RKO (cell line): ENCODE results near the gene RPL22.

Experiments
- DNase-seq: peaks from one replicate; pipeline ENCODE4 v3.0.0-alpha.2; 2016; ENCODE audit warnings: low spot score

The RPL22 gene

GRCh38 chr1:6200188-6200809, 904 bp upstream of the RPL22 start:
- DNase-seq = no peak

- no peak for DNase-seq
These were observed 623 bp downstream of the RPL22 start for GRCh38 chr1:6198646-6199297.

- DNase-seq = peak; percentile 68
These were observed 1.5 kb downstream of the RPL22 start for GRCh38 chr1:6197746-6198427.

GRCh38 chr1:6191968-6192367, 7.4 kb downstream of the RPL22 start:
- no peak for DNase-seq

- DNase-seq = no peak
These were observed 10.9 kb downstream of the RPL22 start for GRCh38 chr1:6188466-6188865.

- peak; percentile 44 for DNase-seq
These were observed 13.6 kb downstream of the RPL22 start for GRCh38 chr1:6185635-6186382.

- no peak for DNase-seq
These were observed 14.2 kb downstream of the RPL22 start for GRCh38 chr1:6185151-6185550.

GRCh38 chr1:6184083-6184783, 15.2 kb downstream of the RPL22 start:
- DNase-seq = no peak

- no peak for DNase-seq
These were observed 15.8 kb downstream of the RPL22 start for GRCh38 chr1:6183520-6183989.

GRCh38 chr1:6181347-6181770, 18.0 kb downstream of the RPL22 start:
- no peak for DNase-seq

GRCh38 chr1:6180707-6181311, 18.6 kb downstream of the RPL22 start:
- DNase-seq = no peak

- DNase-seq = no peak
These were observed 19.1 kb downstream of the RPL22 start, which contains the start of gene CHD5 for GRCh38 chr1:6180268-6180706. Gene CHD5, minus strand, starts transcription at chr1:6180321. Its CDS starts 298 bp downstream, at chr1:6180023.

GRCh38 chr1:6179564-6180175, 19.7 kb downstream of the RPL22 start:
- no peak for DNase-seq

- no peak for DNase-seq
These were observed 20.4 kb downstream of the RPL22 start for GRCh38 chr1:6178751-6179563.

GRCh38 chr1:6177681-6178380, 21.6 kb downstream of the RPL22 start:
- no peak for DNase-seq

- DNase-seq = no peak
These were observed 22.6 kb downstream of the RPL22 start for GRCh38 chr1:6176779-6177178.

GRCh38 chr1:6175411-6175828, 24.0 kb downstream of the RPL22 start:
- no peak for DNase-seq

- no peak for DNase-seq
These were observed 24.6 kb downstream of the RPL22 start for GRCh38 chr1:6174621-6175410.
